Left ventricle myocardium inferior (tissue), 1 donor: ENCODE measurements around the gene CRYBA4. TPM values are rescaled to one million over a fixed set of nuclear protein-coding genes. Genes with fewer than 3 reads are reported as not detected.

Source experiments
- DNase-seq: peaks from one replicate; pipeline ENCODE4 v3.0.0-alpha.2; 2020
- H3K27ac ChIP-seq: fragments of 200-600 bp; replicated peaks from 2 replicates; pipeline ENCODE4 v1.8.0; 2021
- H3K27me3 ChIP-seq: fragments of 200-600 bp; 2 replicates; pipeline ENCODE4 v1.8.0; 2021; ENCODE audit warnings: low read depth
- H3K36me3 ChIP-seq: fragments of 200-600 bp; 2 replicates; pipeline ENCODE4 v1.8.0; 2021
- H3K4me1 ChIP-seq: fragments of 200-600 bp; 2 replicates; pipeline ENCODE4 v1.8.0; 2021
- H3K4me3 ChIP-seq: fragments of 200-600 bp; 2 replicates; pipeline ENCODE4 v1.8.0; 2021; ENCODE audit warnings: mild to moderate bottlenecking, moderate library complexity
- H3K9me3 ChIP-seq: fragments of 200-600 bp; replicated peaks from 2 replicates; pipeline ENCODE4 v1.8.0; 2021
- intact Hi-C: fragments of 100-400 bp; cut with micrococcal nuclease; formaldehyde crosslinking; loops from one replicate; pipeline ENCODE4 v1.11.0; 2022
- total RNA-seq: library from RNA; stranded (reverse); fragmentation: NEBNext Ultra II Directional; extraction: Animal tissue kit (Norgen Biotek cat#: 25700); gene quantifications from one replicate; pipeline ENCODE4 v1.2.1, GENCODE V29; 2021
- TF ChIP-seq, protein P1 (sequence below): fragments of 200-600 bp; IDR thresholded peaks from 2 replicates; pipeline ENCODE4 v1.8.0; 2021; ENCODE audit warnings: antibody characterized with exemption, mild to moderate bottlenecking, borderline replicate concordance
- donor health status: DM: no; HTN: yes; CAD: no; lungs with severe emphysema.

CRYBA4 gene
- total RNA-seq, 1 donor from 2014 or later = not detected

DNA sequence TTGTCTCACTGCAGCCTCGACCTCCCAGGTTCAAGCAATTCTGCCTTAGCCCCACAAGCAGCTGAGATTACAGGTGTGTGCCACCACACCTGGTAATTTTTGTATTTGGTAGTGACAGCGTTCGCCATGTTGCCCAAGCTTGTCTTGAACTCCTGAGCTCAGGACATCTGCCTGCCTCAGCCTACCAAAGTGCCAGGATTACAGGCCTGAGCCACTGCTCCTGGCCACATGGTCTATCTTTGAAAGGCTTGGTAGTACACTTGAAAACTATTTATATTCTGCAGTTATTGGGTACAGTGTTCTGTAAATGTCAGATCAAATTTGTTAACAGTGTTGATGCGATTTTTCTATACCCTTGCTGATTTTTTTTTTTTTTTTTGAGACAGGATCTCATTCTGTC is 9.5 kb downstream of the CRYBA4 start:
- intact Hi-C loops = no loop called here
- Histone ChIP-seq H3K9me3 (no peaks in the 10 kb centered on the region), H3K27ac (peak overlapping the region; percentile 86), H3K4me1 (peaks cover 12% of the 10 kb centered on the region), H3K36me3 (no peaks in the 10 kb centered on the region), H3K27me3 (peaks cover 7% of the 10 kb centered on the region), H3K4me3 (no peak overlapping the region)
- TF ChIP-seq, protein P1, sequence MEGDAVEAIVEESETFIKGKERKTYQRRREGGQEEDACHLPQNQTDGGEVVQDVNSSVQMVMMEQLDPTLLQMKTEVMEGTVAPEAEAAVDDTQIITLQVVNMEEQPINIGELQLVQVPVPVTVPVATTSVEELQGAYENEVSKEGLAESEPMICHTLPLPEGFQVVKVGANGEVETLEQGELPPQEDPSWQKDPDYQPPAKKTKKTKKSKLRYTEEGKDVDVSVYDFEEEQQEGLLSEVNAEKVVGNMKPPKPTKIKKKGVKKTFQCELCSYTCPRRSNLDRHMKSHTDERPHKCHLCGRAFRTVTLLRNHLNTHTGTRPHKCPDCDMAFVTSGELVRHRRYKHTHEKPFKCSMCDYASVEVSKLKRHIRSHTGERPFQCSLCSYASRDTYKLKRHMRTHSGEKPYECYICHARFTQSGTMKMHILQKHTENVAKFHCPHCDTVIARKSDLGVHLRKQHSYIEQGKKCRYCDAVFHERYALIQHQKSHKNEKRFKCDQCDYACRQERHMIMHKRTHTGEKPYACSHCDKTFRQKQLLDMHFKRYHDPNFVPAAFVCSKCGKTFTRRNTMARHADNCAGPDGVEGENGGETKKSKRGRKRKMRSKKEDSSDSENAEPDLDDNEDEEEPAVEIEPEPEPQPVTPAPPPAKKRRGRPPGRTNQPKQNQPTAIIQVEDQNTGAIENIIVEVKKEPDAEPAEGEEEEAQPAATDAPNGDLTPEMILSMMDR = no peak
- DNase-seq = no peak

DNA sequence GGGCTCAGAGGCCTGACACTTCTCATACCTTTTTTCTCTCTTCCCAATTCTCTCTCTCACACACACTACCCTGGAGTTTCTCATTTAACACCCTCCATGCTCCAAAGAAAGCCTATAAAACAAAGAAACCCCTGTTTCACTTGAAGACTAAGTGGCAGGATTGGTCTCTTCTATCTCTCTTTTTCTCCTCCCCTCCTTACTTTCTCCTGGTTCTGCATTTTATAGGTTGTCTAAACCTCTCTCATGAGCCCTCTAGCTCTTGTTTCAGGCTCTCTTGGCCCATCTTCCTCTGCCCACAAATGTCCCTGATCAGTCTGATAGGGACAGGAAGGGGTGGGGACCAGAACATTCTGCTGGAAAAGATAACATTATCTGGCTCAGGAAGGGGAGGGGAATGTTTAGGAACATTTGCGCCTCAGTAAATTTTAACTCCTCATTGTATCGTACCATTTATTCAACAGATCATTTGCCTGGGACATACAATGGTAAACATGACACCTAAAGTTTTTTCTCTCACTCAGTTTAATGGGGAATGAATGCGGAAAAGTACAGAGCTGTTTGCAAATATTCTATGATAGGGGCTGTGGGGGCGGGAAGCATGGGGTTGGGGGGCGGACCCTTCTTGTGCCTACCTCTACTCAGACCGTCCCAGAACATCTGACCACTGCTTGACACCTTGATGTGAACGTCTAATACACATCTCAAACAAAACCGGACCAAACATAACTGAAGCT is 10.8 kb downstream of the CRYBA4 start:
- peaks cover 7% of the 10 kb centered on the region for H3K27me3 ChIP-seq
- H3K4me3 ChIP-seq = no peak overlapping the region
- no peaks in the 10 kb centered on the region for H3K36me3 ChIP-seq
- intact Hi-C loops = no loop called here
- peaks cover 12% of the 10 kb centered on the region for H3K4me1 ChIP-seq
- H3K9me3 ChIP-seq = no peaks in the 10 kb centered on the region
- DNase-seq = no peak
- TF ChIP-seq, protein P1 = no peak
- H3K27ac ChIP-seq = peak overlapping the region; percentile 86

- Histone ChIP-seq H3K4me3 (no peak overlapping the region), H3K4me1 (peaks cover 12% of the 10 kb centered on the region), H3K27ac (no peak overlapping the region), H3K9me3 (no peaks in the 10 kb centered on the region), H3K27me3 (peaks cover 19% of the 10 kb centered on the region), H3K36me3 (no peaks in the 10 kb centered on the region)
- intact Hi-C loops = no loop called here
- TF ChIP-seq, protein P1 = no peak
- no peak for DNase-seq
These were observed 12.4 kb downstream of the CRYBA4 start for GRCh38 chr22:26634189-26634588.

DNA sequence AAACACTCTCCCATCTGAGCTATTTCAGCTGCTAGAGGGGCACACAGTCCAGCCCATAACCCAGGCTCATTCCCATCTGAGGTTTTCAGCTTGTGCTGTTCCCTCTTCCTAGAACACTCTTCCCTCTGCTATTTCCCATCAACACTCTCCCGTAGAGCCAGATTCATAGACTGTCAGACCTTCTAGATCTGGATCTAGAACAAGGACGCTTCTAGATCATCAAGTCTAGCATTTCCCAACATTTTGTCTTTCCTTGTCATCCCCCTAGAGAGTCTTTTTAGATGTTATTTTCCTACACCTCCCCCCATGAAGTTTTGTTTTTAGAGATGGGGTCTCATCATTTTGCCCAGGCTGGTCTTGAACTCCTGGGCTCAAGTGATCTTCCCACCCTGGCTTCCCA is 13.4 kb downstream of the CRYBA4 start:
- Histone ChIP-seq H3K4me1 (peaks cover 12% of the 10 kb centered on the region), H3K27me3 (peaks cover 29% of the 10 kb centered on the region), H3K9me3 (no peaks in the 10 kb centered on the region), H3K36me3 (no peaks in the 10 kb centered on the region), H3K27ac (no peak overlapping the region), H3K4me3 (no peak overlapping the region)
- no peak for DNase-seq
- intact Hi-C loops = no loop called here
- TF ChIP-seq, protein P1 = no peak

GRCh38 chr22:26636296-26636695 is 14.5 kb downstream of the CRYBA4 start:
- H3K27me3 ChIP-seq = peaks cover 34% of the 10 kb centered on the region

More at GRCh38 chr22:26636296-26636695, 14.5 kb downstream of the CRYBA4 start:
- no peak for DNase-seq
- H3K27ac ChIP-seq = no peak overlapping the region
- H3K4me3 ChIP-seq = no peak overlapping the region
- TF ChIP-seq, protein P1 = no peak
- no peaks in the 10 kb centered on the region for H3K36me3 ChIP-seq
- intact Hi-C loops = no loop called here
- H3K9me3 ChIP-seq = no peaks in the 10 kb centered on the region
- H3K4me1 ChIP-seq = peaks cover 12% of the 10 kb centered on the region
